Erythroblast (primary cell): ENCODE results near the gene BMPER.

Experiments
- GATA1 ChIP-seq: IDR thresholded peaks from 2 replicates; pipeline ENCODE4 v1.6.1; 2011; ENCODE audit warnings: low read depth, mild to moderate bottlenecking, control low read depth, low read length, moderate library complexity
- POLR2A ChIP-seq: IDR thresholded peaks from 2 replicates; pipeline ENCODE4 v1.6.1; 2011; ENCODE audit warnings: mild to moderate bottlenecking, low read length

DNA sequence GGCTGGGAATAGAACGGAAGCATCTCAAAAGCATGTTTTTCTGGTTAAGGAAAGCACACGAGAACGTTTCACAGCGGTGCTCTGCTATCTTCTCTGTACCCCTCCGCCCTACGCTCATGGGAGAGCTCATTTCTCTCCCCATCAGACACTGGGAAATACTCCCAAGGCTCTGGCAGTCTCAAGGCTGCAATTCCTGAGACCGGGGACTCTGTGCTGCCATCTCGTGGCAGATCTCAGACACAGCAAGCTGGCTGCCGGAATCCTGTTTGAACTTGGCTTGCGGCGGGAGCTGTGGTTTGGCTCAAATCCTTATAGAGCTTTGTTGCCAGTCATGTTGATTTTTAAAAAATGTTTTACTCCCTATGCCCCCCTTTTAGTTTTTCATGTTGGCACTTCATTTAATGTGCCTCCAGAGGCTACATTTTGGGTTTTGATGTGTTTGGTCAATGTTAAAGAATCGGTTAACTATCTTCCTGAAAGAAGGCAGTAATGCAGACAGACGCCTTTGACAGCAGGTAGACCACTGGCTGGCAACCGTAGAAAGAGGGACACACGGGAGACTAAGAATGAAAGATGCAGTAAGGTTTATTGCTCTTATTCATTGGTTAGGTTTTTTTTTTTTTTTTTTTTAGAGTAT lies 27.6 kb downstream of the BMPER start:
- no peak for TF ChIP-seq POLR2A
- no peak for TF ChIP-seq GATA1
